Stimulated activated CD4-positive, alpha-beta T cell treated with anti-CD3 and anti-CD28 coated beads, Interleukin-1b, Interleukin-23, amount 100 ng/mL, for 48 hours (primary cell): ENCODE data around the gene NFX1.
A peak's percentile ranks its signal among the peaks of the same experiment; 100 is the strongest.

Experiments used
- DNase-seq: peaks from one replicate; pipeline ENCODE4 v3.0.0-alpha.2; 2020

NFX1 gene

GRCh38 chr9:33267151-33267767, 23.1 kb upstream of the NFX1 start:
- DNase-seq, result no peak

GRCh38 chr9:33270146-33270545, 20.2 kb upstream of the NFX1 start:
- no peak for DNase-seq

- no peak for DNase-seq
Measured at GRCh38 chr9:33272061-33272460, 18.3 kb upstream of the NFX1 start.

GRCh38 chr9:33273266-33273971, 16.9 kb upstream of the NFX1 start:
- no peak for DNase-seq

- no peak for DNase-seq
Measured at GRCh38 chr9:33273972-33274328, 16.4 kb upstream of the NFX1 start.

GRCh38 chr9:33277484-33277883, 12.8 kb upstream of the NFX1 start:
- DNase-seq, result no peak

GRCh38 chr9:33285502-33285901, 4.8 kb upstream of the NFX1 start:
- no peak for DNase-seq

- DNase-seq, result peak; percentile 38
Measured at GRCh38 chr9:33287087-33287490, 3.2 kb upstream of the NFX1 start.

GRCh38 chr9:33288235-33288634, 2.1 kb upstream of the NFX1 start:
- no peak for DNase-seq

- DNase-seq, result no peak
Measured at GRCh38 chr9:33288828-33289483, 1.4 kb upstream of the NFX1 start.

GRCh38 chr9:33289496-33289895, 820 bp upstream of the NFX1 start:
- DNase-seq, result peak; percentile 32

GRCh38 chr9:33289936-33290246, 425 bp upstream of the NFX1 start:
- no peak for DNase-seq

- no peak for DNase-seq
Measured at GRCh38 chr9:33291031-33291397, 698 bp downstream of the NFX1 start.

GRCh38 chr9:33291901-33292300, 1.6 kb downstream of the NFX1 start:
- no peak for DNase-seq

GRCh38 chr9:33293782-33294181, 3.5 kb downstream of the NFX1 start:
- DNase-seq, result no peak

GRCh38 chr9:33294670-33295432, 4.5 kb downstream of the NFX1 start:
- DNase-seq, result no peak

GRCh38 chr9:33295571-33295970, 5.3 kb downstream of the NFX1 start:
- DNase-seq, result no peak

- peak; percentile 16 for DNase-seq
Measured at GRCh38 chr9:33297432-33297831, 7.1 kb downstream of the NFX1 start.

- no peak for DNase-seq
Measured at GRCh38 chr9:33300546-33300945, 10.2 kb downstream of the NFX1 start.

- no peak for DNase-seq
Measured at GRCh38 chr9:33304362-33304761, 14.0 kb downstream of the NFX1 start.

GRCh38 chr9:33306037-33306436, 15.7 kb downstream of the NFX1 start:
- peak; percentile 57 for DNase-seq

GRCh38 chr9:33307067-33307466, 16.8 kb downstream of the NFX1 start:
- DNase-seq, result no peak

- DNase-seq, result no peak
Measured at GRCh38 chr9:33309903-33310302, 19.6 kb downstream of the NFX1 start.

GRCh38 chr9:33310748-33311147, 20.4 kb downstream of the NFX1 start:
- DNase-seq, result no peak
